GM12891 (cell line): ENCODE results near the gene SULT1A1.
"Not testable (repeated sequence)": the region's sequence is repeated elsewhere in the genome, so short reads cannot be mapped to it uniquely, and the experiment has no call there.

ENCODE experiments used
- DNase-seq: peaks from one replicate; pipeline ENCODE4 v3.0.0; 2011; ENCODE audit warnings: low spot score; ENCODE audit not compliant: insufficient read length
- FAIRE-seq: peaks from 2 replicates; lab custom pipeline; 2011; peaks lifted over from hg19 to GRCh38; lab: Jason Lieb, UNC
- PAX5 ChIP-seq: IDR thresholded peaks from 2 replicates; pipeline ENCODE4 v1.6.1; 2011; ENCODE audit warnings: low read length, moderate library complexity, mild to moderate bottlenecking; ENCODE audit not compliant: insufficient read depth, severe bottlenecking
- POLR2A ChIP-seq: IDR thresholded peaks from 2 replicates; pipeline ENCODE4 v1.6.1; 2011; ENCODE audit warnings: low read depth, low read length, control low read depth
- POLR2AphosphoS5 ChIP-seq: IDR thresholded peaks from 2 replicates; pipeline ENCODE4 v1.6.1; 2011; ENCODE audit warnings: low read depth, low read length, control low read depth
- POU2F2 ChIP-seq: IDR thresholded peaks from 2 replicates; pipeline ENCODE4 v1.6.1; 2011; ENCODE audit warnings: low read depth, mild to moderate bottlenecking, control low read depth, low read length, moderate library complexity
- SPI1 ChIP-seq: IDR thresholded peaks from 2 replicates; pipeline ENCODE4 v1.6.1; 2011; ENCODE audit warnings: low read depth, low read length, control low read depth
- TAF1 ChIP-seq: IDR thresholded peaks from 2 replicates; pipeline ENCODE4 v1.6.1; 2011; ENCODE audit warnings: low read depth, low read length, control low read depth

SULT1A1 gene

GRCh38 chr16:28607116-28607623 lies 2.7 kb downstream of the SULT1A1 start:
- FAIRE-seq (no peak), DNase-seq (no peak)
- TF ChIP-seq POLR2A, result no peak
- no peak for TF ChIP-seq SPI1
- TF ChIP-seq PAX5, result no peak
- no peak for TF ChIP-seq POU2F2
- no peak for TF ChIP-seq POLR2AphosphoS5
- TF ChIP-seq TAF1, result no peak

- FAIRE-seq, result no peak
- TF ChIP-seq PAX5 (no peak), TAF1 (no peak), POU2F2 (no peak), POLR2AphosphoS5 (no peak), SPI1 (no peak), POLR2A (no peak)
- no peak for DNase-seq
These were observed 3.3 kb downstream of the SULT1A1 start for GRCh38 chr16:28606291-28607115.

DNA sequence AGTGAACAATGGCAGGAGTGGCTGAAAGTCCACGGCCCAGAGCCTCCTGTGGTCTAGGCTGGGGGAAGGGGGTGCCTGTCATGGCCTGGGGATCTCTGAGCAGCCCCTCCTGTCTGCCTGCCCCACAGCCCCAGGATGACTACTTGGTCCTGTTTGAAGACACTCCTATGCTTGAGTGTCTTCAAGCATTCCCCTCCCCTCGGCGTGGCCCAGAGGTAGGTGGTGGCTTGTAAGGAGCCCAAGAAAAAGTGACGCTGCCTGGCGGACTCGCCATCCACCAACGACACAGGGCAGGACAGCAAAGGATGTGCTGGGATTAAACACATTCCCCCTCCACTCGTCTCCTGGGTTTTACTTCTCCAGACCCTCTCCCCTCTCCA lies 5.7 kb downstream of the SULT1A1 start:
- no peak for TF ChIP-seq POU2F2
- TF ChIP-seq TAF1, result no peak
- TF ChIP-seq PAX5, result no peak
- TF ChIP-seq SPI1, result no peak
- TF ChIP-seq POLR2A, result no peak
- TF ChIP-seq POLR2AphosphoS5, result no peak
- DNase-seq (no peak), FAIRE-seq (no peak)

DNA sequence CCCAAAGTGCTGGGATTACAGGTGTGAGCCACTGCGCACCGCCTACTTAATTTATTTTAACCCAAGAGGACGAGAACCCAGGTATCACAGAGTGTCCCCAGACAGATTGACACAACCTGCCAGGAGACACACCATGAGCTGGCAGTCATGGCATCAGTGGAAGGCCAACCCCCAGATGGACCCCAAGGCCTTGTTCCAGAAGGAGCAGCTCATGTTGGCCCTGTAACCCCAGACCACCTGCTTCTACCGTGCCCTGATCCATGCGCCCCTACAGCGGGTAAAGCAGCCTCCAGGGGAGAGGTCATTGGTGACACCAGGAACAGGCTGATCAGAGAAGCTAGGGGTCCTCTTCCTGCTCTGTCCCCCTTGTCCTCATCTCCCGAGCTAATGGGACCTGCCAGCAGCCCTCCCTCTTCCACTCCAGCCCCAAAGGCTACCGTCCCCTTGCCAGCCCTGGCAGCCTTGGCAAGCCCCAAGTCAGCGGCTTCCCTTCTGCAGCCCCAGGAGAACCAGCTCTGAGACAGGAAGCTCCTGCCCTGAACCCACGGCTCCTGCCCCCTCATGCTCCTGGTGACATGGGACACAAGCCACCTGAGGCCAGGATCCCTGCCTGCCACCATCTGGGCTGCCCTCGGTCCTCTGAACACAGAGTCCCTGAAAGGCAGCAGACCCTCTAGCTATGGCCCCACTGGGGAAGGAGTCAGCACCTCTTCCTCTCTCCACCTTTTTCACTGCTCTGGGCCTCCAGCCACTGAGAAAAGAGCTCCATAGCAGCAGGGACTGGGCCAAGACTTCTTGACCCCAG lies 6.3 kb downstream of the SULT1A1 start:
- DNase-seq (no peak), FAIRE-seq (no peak)
- TF ChIP-seq SPI1, result no peak
- no peak for TF ChIP-seq PAX5
- TF ChIP-seq POLR2AphosphoS5, result no peak
- TF ChIP-seq POLR2A, result no peak
- TF ChIP-seq TAF1, result no peak
- no peak for TF ChIP-seq POU2F2

GRCh38 chr16:28602529-28602928 lies 7.3 kb downstream of the SULT1A1 start:
- no peak for FAIRE-seq
- no peak for DNase-seq
- no peak for TF ChIP-seq POLR2A
- no peak for TF ChIP-seq POU2F2
- no peak for TF ChIP-seq PAX5
- TF ChIP-seq POLR2AphosphoS5, result no peak
- TF ChIP-seq SPI1, result no peak
- TF ChIP-seq TAF1, result no peak

DNA sequence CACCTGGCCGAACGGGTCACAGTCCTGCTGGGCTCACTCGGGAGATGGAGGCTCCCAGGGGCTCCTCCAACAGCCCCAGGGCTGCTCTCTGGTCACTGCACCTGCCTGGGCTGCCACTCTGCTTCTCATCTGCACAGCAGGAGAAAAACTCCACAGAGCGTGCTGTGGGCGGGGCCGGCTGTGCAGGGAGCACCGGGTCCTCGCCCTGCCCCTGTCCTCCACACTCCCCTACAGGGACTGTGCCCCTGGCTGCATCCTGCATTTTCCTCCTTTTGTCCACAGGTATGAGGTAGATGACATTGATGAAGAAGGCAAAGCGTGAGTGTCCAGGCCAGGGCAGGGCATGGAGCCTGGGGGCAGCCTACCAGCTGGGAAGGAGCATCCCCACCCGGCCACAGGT lies 7.8 kb downstream of the SULT1A1 start:
- not testable (repeated sequence) for FAIRE-seq, DNase-seq

GRCh38 chr16:28601589-28601988 lies 8.3 kb downstream of the SULT1A1 start:
- DNase-seq, FAIRE-seq: not testable (repeated sequence)

DNA sequence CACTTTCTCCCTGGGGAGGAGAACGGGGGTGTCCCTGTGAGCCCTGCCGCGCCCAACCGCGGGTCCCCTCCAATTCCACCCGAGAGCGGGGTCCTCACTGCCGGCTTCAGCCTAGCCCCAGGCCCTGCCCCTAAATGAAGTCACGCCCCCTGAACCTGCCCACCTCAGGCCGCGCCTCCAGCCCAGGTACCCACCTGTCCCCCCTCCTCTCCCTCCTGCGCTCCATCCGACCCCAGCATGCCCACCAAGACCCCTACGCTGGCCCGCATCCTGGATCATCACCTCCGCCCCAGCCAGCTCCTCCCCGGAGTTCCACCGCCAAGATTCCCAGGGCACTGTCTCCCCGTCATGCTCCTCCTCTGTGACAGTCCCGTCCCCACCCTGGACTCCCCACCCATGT lies 8.9 kb downstream of the SULT1A1 start:
- not testable (repeated sequence) for FAIRE-seq

DNA sequence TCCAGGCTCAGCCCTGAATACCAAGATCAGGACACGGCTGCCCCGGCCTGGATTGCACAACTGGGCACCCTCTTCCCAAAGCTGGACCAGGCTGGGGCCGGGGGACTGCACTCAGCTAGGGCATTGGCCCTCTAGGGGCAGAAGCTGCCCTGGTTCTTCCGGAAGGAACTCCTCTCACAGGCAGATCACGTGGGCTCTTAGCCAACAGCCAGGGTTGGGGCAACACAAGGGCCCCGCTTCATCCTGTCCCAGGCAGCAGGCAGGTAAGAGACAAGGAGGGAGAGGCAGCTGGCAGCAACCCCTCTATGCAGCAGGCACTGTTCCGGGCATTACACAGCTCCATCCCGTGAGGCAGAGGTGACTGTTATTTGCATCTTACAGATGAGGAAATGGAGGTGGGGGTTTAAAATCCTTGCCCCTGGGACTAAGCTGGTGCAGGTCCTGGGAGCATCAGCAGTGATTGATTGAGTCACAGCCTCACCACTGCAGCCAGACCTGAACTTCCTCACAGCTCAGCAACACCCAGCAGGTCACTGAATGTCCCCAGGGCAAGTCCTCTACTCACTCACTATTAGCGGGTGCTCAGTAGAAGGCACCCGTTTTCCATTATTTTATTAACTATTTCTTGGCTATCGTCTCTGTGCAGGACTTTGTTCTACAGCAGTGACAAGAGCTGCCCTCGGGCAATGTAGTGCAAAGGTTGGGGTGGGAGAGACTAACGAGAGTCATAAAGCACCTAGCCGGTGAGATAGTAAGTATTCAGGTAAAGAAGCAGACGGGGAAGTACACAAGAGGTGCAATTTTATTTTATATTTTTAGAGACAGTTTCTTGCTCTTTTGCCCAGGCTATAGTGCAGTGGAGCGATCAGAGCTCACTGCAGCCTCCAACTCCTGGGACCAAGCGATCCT lies 10.2 kb downstream of the SULT1A1 start:
- not testable (repeated sequence) for DNase-seq
- FAIRE-seq, result peak; percentile 93

More for the DNA sequence above, 8.9 kb downstream of the SULT1A1 start:
- DNase-seq, result not testable (repeated sequence)
